IMR-90 (cell line): ENCODE measurements around the gene LYPD6B. TPM values are rescaled to one million over a fixed set of nuclear protein-coding genes. Genes with fewer than 3 reads are reported as not detected.

Experiments used
- ATAC-seq: fragments of 200-7000 bp; cut with Tn5 transposase; 2 replicates; pipeline ENCODE4 v1.9.1; 2020; ENCODE audit warnings: low read depth, mild to moderate bottlenecking, moderate library complexity
- BruUV-seq: library from RNA; stranded (reverse); fragments of 400-500 nt; replicated peaks from 2 replicates; lab custom pipeline; 2021; lab: Mats Ljungman, UMichigan
- CTCF ChIA-PET: fragments of 300-600 bp; formaldehyde crosslinking; extraction: SDS; loops from one replicate; lab custom pipeline; 2021; ENCODE audit warnings: antibody characterized with exemption; lab: Yijun Ruan, JAX
- POLR2A ChIA-PET: fragments of 300-600 bp; sonication (Branson Sonifier 250); formaldehyde crosslinking; loops from one replicate; lab custom pipeline; 2022; ENCODE audit warnings: antibody characterized with exemption; ENCODE audit not compliant: unreplicated experiment; lab: Charles Lee
- DNase-seq: peaks from one replicate; pipeline ENCODE4 v3.0.0; 2013
- H2AFZ ChIP-seq: replicated peaks from 2 replicates; pipeline ENCODE3; 2013; ENCODE audit warnings: low read length, mild to moderate bottlenecking; ENCODE audit not compliant: poor library complexity
- H2AK5ac ChIP-seq: 2 replicates; pipeline ENCODE4 v1.6.1; 2013; ENCODE audit warnings: low read depth, low read length, inconsistent platforms
- H2AK9ac ChIP-seq: replicated peaks from 2 replicates; pipeline ENCODE3; 2013; ENCODE audit warnings: mild to moderate bottlenecking, low read depth, low read length, moderate library complexity; ENCODE audit not compliant: poor library complexity
- H2BK120ac ChIP-seq: 2 replicates; pipeline ENCODE4 v1.6.1; 2013; ENCODE audit warnings: low read depth, low read length, inconsistent platforms
- H2BK15ac ChIP-seq: 3 replicates; pipeline ENCODE4 v1.6.1; 2013; ENCODE audit warnings: low read depth, low read length, inconsistent platforms
- H2BK20ac ChIP-seq: 2 replicates; pipeline ENCODE4 v1.6.1; 2013; ENCODE audit warnings: low read depth, mild to moderate bottlenecking, inconsistent platforms, low read length, moderate library complexity
- H2BK5ac ChIP-seq: 2 replicates; pipeline ENCODE4 v1.6.1; 2013; ENCODE audit warnings: mild to moderate bottlenecking, low read depth, low read length, inconsistent platforms; ENCODE audit not compliant: poor library complexity, severe bottlenecking
- H3K14ac ChIP-seq: replicated peaks from 2 replicates; pipeline ENCODE4 v1.6.1; 2013; ENCODE audit warnings: low read depth, low read length, inconsistent platforms
- H3K18ac ChIP-seq: 2 replicates; pipeline ENCODE4 v1.6.1; 2013; ENCODE audit warnings: low read depth, low read length, control low read depth
- H3K23ac ChIP-seq: 2 replicates; pipeline ENCODE4 v1.6.1; 2013; ENCODE audit warnings: low read depth, low read length, inconsistent platforms
- H3K27ac ChIP-seq: 2 replicates; pipeline ENCODE4 v1.5.1; 2013; ENCODE audit warnings: mild to moderate bottlenecking, control low read depth, low read length; ENCODE audit not compliant: insufficient read depth
- H3K27me3 ChIP-seq: 2 replicates; pipeline ENCODE4 v1.6.1; 2013; ENCODE audit warnings: low read length; ENCODE audit not compliant: control insufficient read depth, insufficient read depth
- H3K36me3 ChIP-seq: 2 replicates; pipeline ENCODE4 v1.6.1; 2013; ENCODE audit warnings: low read length, mixed read lengths; ENCODE audit not compliant: control insufficient read depth, insufficient read depth
- H3K4ac ChIP-seq: 2 replicates; pipeline ENCODE4 v1.6.1; 2013; ENCODE audit warnings: low read depth, low read length, inconsistent platforms
- H3K4me1 ChIP-seq: 2 replicates; pipeline ENCODE4 v1.6.1; 2013; ENCODE audit warnings: low read length, mixed read lengths; ENCODE audit not compliant: control insufficient read depth, insufficient read depth
- H3K4me2 ChIP-seq: 2 replicates; pipeline ENCODE4 v1.6.1; 2013; ENCODE audit warnings: low read depth, mild to moderate bottlenecking, control low read depth, low read length, moderate library complexity
- H3K4me3 ChIP-seq: 2 replicates; pipeline ENCODE4 v1.5.1; 2013; ENCODE audit warnings: low read depth, mild to moderate bottlenecking, control low read depth, low read length, moderate library complexity; ENCODE audit not compliant: insufficient read depth
- H3K56ac ChIP-seq: 2 replicates; pipeline ENCODE4 v1.6.1; 2013; ENCODE audit warnings: low read length, inconsistent platforms; ENCODE audit not compliant: insufficient read depth; ENCODE audit errors: extremely low read depth
- H3K79me1 ChIP-seq, 2 experiments: 2 replicates each; pipeline ENCODE4 v1.6.1; 2013; ENCODE audit warnings: low read length in 2 of 2, inconsistent platforms in 1 of 2, low read depth in 1 of 2
- H3K9ac ChIP-seq: 2 replicates; pipeline ENCODE4 v1.6.1; 2013; ENCODE audit warnings: low read depth, low read length, control low read depth
- H3K9me1 ChIP-seq: 2 replicates; pipeline ENCODE4 v1.6.1; 2013; ENCODE audit warnings: low read length, inconsistent platforms; ENCODE audit not compliant: insufficient read depth
- H3K9me3 ChIP-seq: 2 replicates; pipeline ENCODE4 v1.6.1; 2013; ENCODE audit warnings: low read length; ENCODE audit not compliant: control insufficient read depth, insufficient read depth
- H4K20me1 ChIP-seq: 2 replicates; pipeline ENCODE4 v1.6.1; 2013; ENCODE audit warnings: low read length, inconsistent platforms; ENCODE audit not compliant: insufficient read depth
- H4K5ac ChIP-seq: 2 replicates; pipeline ENCODE4 v1.6.1; 2013; ENCODE audit warnings: mild to moderate bottlenecking, low read depth, low read length, control low read depth
- H4K8ac ChIP-seq, 2 experiments: 2 replicates each; pipeline ENCODE4 v1.6.1; 2013; ENCODE audit warnings: low read depth in 2 of 2, low read length in 2 of 2, control low read depth in 1 of 2, inconsistent platforms in 1 of 2
- H4K91ac ChIP-seq: 2 replicates; pipeline ENCODE4 v1.6.1; 2013; ENCODE audit warnings: low read depth, low read length, inconsistent platforms; ENCODE audit not compliant: insufficient read depth
- BHLHE40 ChIP-seq: fragments of 150-350 bp; IDR thresholded peaks from 2 replicates; pipeline ENCODE4 v1.6.1; 2016; ENCODE audit warnings: mild to moderate bottlenecking, low read depth, low read length
- CHD1 ChIP-seq: IDR thresholded peaks from 2 replicates; pipeline ENCODE4 v1.6.1; 2012; ENCODE audit warnings: low read depth, low read length, improper control_type of control experiment
- CTCF ChIP-seq: conservative IDR thresholded peaks from 2 replicates; pipeline ENCODE4 v1.5.1; 2012; ENCODE audit warnings: mild to moderate bottlenecking, low read depth, low read length, improper control_type of control experiment
- ELK1 ChIP-seq: fragments of 150-350 bp; IDR thresholded peaks from 2 replicates; pipeline ENCODE4 v1.6.1; 2016; ENCODE audit warnings: low read depth, mild to moderate bottlenecking, low read length, moderate library complexity, borderline replicate concordance
- FOS ChIP-seq: fragments of 150-350 bp; IDR thresholded peaks from 2 replicates; pipeline ENCODE4 v1.6.1; 2016; ENCODE audit warnings: low read depth, low read length
- MAFK ChIP-seq: IDR thresholded peaks from 2 replicates; pipeline ENCODE4 v1.6.1; 2012; ENCODE audit warnings: low read depth, low read length, improper control_type of control experiment
- MAZ ChIP-seq: IDR thresholded peaks from 2 replicates; pipeline ENCODE4 v1.6.1; 2012; ENCODE audit warnings: low read depth, mild to moderate bottlenecking, low read length, improper control_type of control experiment, moderate library complexity, borderline replicate concordance
- MXI1 ChIP-seq: IDR thresholded peaks from 2 replicates; pipeline ENCODE4 v1.6.1; 2012; ENCODE audit warnings: low read depth, mild to moderate bottlenecking, low read length, moderate library complexity, borderline replicate concordance
- dilution Hi-C: fragments of 300-500 bp; cut with HindIII; formaldehyde crosslinking; loops from one replicate; pipeline ENCODE4 v1.14.3; 2018; ENCODE audit warnings: low sequenced_read_pairs; ENCODE audit not compliant: unreplicated experiment
- in situ Hi-C: fragments of 300-500 bp; cut with MboI; formaldehyde crosslinking; loops from 3 replicates; pipeline ENCODE4 v1.14.3; 2019; ENCODE audit warnings: low sequenced_read_pairs, inconsistent platforms, mixed read lengths
- intact Hi-C: fragments of 100-400 bp; cut with micrococcal nuclease; formaldehyde crosslinking; loops from 2 replicates; pipeline ENCODE4 v1.10.0; 2022
- polyA plus RNA-seq, 3 experiments: library from polyadenylated mRNA; depleted of rRNA; stranded (reverse); fragments of >200 nt; gene quantifications; 2 replicates each; pipeline ENCODE4 v1.2.3, GENCODE V29; 2012; ENCODE audit warnings: low replicate concordance in 1 of 3
- total RNA-seq: library from RNA; depleted of rRNA; stranded (reverse); fragments of >200 nt; gene quantifications from 2 replicates; pipeline ENCODE4 v1.2.3, GENCODE V29; 2012
- TF ChIP-seq, protein P1 (sequence below): fragments of 150-350 bp; IDR thresholded peaks from 2 replicates; pipeline ENCODE4 v1.6.1; 2017; ENCODE audit warnings: mild to moderate bottlenecking, antibody characterized with exemption, low read length, low read depth

Gene LYPD6B
- total and polyA plus RNA-seq, 2 of the 4 experiments (the other 2 are of a cell fraction) = 0.05 TPM; not detected in 1

- no peak overlapping the region for H3K4me2 ChIP-seq
- no peak overlapping the region for H3K4me3 ChIP-seq
- H2AK9ac ChIP-seq = no peak overlapping the region
- intact Hi-C loops (loop anchor here (5.0 kb wide), 2 partner anchors 460 to 480 kb away; no protein-coding TSS in a partner anchor), dilution Hi-C loops (no loop called here), in situ Hi-C loops (loop anchor here (25.0 kb wide), 1 partner anchor 1005 kb away; no protein-coding TSS in a partner anchor)
- H2BK15ac ChIP-seq = no peak overlapping the region
- no peak overlapping the region for H3K18ac ChIP-seq
- no peaks in the 10 kb centered on the region for H3K36me3 ChIP-seq
- no peaks in the 10 kb centered on the region for H3K9me1 ChIP-seq
- no peak overlapping the region for H4K5ac ChIP-seq
- H3K14ac ChIP-seq = no peak overlapping the region
- ATAC-seq = no peak
- no peak overlapping the region for H2BK120ac ChIP-seq
- H2AK5ac ChIP-seq = no peak overlapping the region
- no peak overlapping the region for H3K56ac ChIP-seq
- CTCF ChIA-PET = no interaction called here
- no peak overlapping the region for H2BK5ac ChIP-seq
- no peak overlapping the region for H3K23ac ChIP-seq
- no peak overlapping the region for H4K91ac ChIP-seq
- POLR2A ChIA-PET = no interaction called here
- no peak overlapping the region for H3K4ac ChIP-seq
- no peak for DNase-seq
- H3K79me1 ChIP-seq = no peaks in the 10 kb centered on the region
- H3K27ac ChIP-seq = no peak overlapping the region
- H2BK20ac ChIP-seq = no peak overlapping the region
- H2AFZ ChIP-seq = no peak overlapping the region
- no peaks in the 10 kb centered on the region; the same call in 1 of the 2 replicates for H3K27me3 ChIP-seq
- H4K8ac ChIP-seq = no peak overlapping the region
- no peaks in the 10 kb centered on the region for H3K4me1 ChIP-seq
- H4K20me1 ChIP-seq = no peaks in the 10 kb centered on the region
- TF ChIP-seq CHD1 (no peak), ELK1 (no peak), MAFK (no peak), MXI1 (no peak), MAZ (no peak), FOS (no peak), BHLHE40 (no peak), CTCF (no peak)
- TF ChIP-seq, protein P1, sequence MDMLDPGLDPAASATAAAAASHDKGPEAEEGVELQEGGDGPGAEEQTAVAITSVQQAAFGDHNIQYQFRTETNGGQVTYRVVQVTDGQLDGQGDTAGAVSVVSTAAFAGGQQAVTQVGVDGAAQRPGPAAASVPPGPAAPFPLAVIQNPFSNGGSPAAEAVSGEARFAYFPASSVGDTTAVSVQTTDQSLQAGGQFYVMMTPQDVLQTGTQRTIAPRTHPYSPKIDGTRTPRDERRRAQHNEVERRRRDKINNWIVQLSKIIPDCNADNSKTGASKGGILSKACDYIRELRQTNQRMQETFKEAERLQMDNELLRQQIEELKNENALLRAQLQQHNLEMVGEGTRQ = no peak
- H3K9ac ChIP-seq = no peak overlapping the region
- no peaks in the 10 kb centered on the region for H3K9me3 ChIP-seq
- BruUV-seq = no TSS peak
Measured at GRCh38 chr2:148992448-148992847, 46.1 kb upstream of the LYPD6B start.
